Fibroblast of peridontal ligament (primary cell): ENCODE measurements around the gene FCRL1.

ENCODE experiments used
- DNase-seq: peaks from one replicate; pipeline ENCODE4 v3.0.0-alpha.2; 2010; ENCODE audit errors: extremely low read depth

Gene FCRL1

DNA sequence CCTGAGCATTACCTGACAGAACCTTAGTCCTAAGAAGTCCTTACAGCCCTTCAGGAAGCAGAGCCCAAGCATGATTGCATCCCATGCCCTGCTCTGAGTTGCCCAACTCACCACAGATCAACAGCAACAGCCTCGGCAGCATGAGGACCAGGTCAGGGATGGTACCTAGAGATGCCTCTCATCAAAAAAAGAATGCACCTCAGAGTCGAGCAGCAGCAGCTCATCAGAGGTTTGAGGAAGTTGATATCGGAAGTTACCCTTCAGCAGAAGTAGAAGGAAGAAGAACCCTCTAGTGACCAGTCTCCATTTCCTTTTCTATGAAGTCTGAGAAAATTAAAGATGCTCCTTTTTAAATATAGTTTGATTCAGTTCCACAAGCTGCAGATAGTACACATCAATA is at the start of gene FCRL1:
FCRL1 (minus strand) TSS at position 225 of the 400 bp plus-strand sequence; CDS start at position 142, 83 bp downstream.
- no peak for DNase-seq

DNA sequence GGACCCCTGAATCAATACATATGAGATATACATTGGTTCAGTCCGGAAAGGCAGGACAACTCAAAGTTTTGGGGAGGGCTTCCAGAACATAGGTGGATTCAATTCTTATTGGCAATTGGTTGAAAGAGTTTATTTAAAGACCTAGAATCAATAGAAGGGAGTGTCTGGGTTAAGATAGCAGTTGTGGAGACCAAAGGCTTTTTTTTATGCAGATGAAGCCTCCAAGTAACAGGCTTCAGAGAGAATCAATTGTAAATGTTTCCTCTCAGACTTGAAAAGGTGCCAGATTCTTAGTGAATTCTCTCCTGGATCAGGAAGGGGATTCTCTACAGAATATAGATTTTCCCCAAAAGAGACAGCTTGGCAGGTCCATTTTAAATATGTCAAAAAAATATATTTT is 48.7 kb upstream of the FCRL1 start:
- DNase-seq, result no peak

DNA sequence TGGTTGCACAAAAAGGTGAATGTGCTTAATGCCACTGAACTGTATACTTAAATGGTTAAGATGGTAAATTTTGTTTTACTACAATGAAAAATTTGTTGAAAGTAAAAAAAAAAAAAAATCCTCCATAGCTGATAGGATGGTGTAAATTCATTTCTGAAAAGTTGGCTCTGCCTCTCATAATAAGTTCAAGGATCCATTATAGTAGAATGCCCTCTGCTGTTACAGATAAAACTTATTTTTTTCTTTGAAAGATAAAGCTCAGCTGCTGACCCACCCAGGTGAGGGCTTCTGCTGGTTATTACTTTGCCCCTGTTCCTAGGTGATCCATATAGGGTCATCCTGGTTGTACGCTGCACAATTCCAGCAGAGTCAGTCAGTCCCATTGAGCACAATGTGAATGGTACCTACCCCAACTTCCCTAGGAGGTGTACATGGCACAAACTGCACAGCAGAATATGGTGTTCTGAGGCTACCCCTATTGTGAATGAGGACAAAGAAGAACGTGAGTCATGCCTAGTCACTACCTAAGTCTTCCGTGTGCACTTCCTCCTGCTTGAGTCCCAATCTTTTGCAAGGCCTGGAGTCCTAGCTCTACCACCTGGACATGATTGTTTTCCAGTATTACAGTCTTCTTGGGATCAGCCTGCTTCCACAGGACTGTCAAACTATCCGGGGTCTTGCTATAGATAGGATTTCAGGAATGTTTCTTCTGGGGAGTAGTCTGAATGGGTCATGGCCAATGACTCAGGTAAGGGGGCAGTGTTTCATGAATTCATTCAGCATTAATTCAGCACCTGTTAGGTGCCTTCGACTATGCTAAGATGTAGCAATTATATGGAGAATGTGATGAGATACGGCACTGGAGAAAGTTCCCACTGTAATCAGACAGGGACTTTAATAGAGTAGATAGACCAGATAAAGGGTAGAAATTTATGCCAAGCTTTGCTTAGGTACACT is 42.5 kb upstream of the FCRL1 start:
- no peak for DNase-seq

DNA sequence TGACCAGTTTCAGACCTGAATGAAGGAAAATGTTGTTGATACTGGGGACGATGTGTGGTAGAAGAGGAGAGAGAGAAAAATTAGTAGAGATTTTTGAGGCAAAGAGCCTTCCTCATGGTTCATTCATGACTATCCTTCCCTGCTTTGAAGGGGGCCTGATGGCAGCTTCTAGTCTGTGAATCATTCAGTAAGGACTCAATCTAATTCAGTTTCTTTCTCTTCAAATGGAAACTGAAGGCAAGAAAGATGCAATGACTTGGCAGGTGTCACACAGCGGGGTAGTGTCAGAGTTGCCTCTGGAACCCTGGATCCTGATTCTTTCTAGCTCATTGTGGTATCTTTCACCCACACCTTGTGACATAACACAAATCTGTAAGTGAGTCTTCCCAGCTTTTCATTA is 36.6 kb upstream of the FCRL1 start:
- no peak for DNase-seq

DNA sequence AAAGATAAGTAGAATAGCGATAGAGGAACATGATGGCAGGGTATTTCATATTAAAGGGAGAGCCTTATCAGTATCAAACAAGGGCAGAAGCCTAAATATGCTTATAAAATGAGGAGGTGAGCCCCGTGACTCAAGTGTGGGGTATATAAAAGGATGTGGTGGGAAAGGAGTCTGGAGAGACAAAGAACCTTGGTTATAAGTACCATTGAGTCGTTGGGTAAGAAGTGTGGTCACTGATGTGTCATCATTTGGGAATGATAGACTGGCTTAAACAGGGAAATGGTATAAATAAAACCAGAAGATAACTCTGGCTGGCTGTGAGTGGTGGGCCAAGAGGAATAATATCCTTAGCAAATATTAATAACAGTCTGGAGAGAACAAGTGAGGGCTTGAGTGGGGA is 32.6 kb upstream of the FCRL1 start:
- no peak for DNase-seq

DNA sequence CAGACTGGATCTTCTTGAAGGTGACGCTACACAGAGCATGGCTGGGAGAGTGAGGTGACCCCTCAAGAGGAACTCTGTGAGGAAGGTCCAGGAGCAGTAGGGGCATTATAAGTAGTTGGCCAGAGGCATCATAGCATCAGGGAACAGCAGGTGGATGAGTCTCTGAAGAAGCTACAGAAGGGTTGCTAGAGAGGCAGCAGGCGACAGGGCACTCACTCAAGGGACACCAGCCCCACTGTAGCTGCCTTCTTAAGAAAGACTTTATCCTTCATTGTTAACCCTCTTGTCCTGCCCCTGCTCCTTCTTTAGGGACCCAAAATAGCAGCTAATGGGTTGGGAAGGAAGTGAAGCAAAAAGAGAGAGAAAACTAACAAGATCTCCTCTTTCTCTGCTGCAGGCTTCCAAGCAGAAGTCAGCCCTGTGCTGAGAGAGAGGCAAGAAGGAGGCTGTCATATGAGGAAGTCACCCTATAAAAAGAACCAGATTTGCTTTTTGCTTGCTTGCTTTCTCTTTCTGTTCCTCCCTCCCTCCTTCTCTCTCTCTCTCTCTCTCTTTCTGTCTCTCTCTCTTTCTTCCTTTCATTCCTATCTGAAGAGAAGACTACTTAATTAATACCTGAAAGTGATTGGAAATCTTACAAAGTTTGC is 29.4 kb upstream of the FCRL1 start:
- DNase-seq, result no peak

DNA sequence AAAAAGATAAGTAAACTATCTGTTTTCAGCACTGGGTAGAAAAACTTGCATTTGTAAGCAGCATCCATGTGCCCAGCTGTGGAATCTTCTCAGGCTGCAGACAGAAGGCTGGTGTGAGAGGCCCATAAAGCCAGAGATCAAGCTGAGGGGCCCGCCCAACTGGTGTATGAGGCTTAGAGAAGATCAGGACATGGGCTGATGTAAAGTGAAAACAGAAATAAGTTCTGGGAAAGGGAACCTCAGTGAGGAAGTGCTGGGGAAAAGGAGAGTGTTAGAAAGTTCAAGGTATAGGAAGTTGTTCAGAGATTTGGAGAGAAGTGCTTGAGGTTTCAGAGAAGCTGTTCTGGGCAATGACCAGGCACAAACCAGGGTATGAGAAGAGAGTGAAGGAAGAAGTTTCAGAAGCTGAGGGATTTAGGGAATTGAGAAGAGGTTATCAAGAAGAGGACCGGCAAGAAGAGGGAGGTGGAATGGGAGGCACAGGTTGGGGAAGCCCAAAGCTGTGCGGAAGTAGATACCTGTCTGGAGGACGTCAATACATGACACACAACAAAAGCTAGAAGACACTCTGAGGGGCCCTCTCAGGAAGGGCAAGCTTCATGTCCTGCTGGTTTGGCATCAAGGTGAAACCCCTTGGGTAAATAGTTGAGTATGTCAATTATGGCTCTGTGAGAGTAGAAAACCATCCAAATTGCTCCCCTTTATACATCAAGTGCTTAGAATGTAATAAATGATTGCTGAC is 24.3 kb upstream of the FCRL1 start:
- DNase-seq, result no peak

DNA sequence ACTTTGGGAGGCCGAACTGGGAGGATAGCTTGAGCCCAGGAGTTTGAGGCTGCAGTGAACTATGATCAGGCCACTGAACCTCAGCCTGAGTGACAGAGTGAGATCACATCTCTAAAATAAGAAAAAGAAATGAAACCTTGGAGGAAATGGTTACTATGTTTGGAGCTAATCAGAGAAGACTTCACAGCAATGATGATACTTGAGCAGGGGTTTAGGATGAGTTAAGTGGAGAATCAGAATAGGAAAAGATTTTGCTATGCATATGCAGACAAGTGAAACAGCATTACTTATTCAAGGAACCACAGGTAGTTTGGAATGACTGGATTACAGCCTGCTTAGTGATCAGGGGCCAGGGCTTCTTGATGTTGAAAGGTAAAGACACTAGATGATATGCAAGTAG is 23.0 kb upstream of the FCRL1 start:
- DNase-seq, result no peak

- no peak for DNase-seq
Measured at GRCh38 chr1:157841708-157842107, 21.8 kb upstream of the FCRL1 start, which contains the start of gene CD5L. CD5L (minus strand) TSS chr1:157841808; CDS start chr1:157841701, 107 bp downstream.

GRCh38 chr1:157838966-157839365 is 19.0 kb upstream of the FCRL1 start:
- no peak for DNase-seq

DNA sequence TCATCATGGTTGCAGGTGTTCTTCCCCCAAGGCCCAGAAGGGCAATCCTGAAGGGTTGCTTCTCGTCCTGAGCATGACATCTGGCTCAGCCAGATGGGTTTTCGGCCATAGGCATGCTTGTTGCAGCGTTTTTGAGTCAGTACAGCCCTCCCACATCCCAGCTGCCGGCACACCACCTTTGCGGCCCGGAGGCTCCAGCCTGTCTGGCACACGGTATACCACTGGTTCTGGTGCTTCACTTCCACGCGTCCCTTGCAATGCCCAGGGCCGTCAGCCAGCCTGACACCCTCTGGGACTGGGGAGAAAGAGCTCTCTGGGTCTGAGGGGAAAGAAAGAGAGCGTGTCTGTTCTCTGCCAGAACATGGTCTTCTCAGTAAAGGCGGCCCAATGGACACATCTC is 14.5 kb upstream of the FCRL1 start:
- DNase-seq, result no peak

DNA sequence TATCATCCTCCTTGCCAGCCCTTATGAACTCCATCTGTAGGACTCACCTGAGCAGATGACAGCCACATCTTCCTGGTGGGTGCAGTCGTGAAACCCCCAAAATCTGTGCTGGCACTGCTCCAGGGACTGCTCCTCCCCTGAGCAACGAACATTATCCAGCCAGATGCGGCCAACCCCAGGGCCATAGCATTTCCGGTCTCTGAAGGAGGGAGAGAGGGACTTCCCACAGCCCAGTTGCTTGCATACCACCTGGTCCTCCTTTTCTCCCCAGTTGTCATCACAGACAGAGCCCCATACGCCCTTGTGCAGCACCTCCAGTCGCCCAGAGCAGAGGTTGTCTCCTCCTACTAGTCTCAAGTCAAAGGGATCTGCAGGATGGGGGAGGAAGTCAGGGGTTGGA is 13.2 kb upstream of the FCRL1 start:
- DNase-seq, result no peak

DNA sequence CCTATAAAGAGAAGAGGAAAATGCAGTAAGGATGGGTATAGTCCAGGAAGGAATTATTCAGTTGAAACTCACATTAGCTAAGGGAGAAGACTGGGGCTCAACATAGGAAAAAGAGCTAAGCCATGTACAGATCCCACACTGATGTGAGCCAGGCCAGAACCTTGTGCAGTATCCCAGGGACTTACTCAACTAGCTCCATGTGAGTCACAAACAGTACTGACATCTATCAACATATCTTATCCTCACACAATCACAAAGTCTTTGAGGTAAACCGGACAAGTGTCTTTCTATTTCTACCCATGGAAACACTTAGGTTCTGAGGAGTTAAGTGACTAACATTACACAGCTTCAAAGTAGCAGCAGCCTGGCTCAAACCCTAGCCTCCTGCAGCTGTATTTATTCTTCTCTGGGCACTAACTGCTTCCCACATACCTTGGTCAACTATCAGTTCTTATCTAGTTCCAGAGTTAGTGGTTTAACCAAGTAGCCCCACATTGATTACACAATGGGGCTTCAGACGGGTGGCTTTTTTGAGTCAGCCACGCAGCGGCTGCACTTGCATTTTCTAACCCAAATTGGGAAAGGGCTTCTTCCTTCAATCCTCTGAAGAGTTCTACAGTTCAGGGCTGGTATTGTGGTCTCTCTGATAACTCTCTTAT is 12.2 kb upstream of the FCRL1 start:
- no peak for DNase-seq

DNA sequence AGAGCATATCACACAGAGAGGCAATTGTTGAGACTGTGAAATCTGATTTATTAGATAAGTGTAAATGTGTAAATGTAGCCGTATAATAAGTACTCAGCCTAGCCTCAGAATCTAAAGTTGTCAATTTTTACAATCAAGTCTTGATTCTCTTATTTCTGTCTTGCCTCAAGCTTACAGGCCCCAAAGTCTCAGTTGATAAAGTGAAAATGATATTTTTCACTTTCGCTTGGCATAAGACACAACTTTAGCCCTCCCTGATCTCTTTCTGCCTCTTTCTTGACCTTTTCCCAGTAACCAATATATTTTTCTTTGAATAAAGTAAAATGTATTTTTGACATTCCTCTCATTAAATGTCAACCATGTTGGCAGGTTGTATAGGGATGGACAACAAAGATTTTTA is 11.0 kb upstream of the FCRL1 start:
- no peak for DNase-seq

- no peak for DNase-seq
Measured at GRCh38 chr1:157829711-157830110, 9.8 kb upstream of the FCRL1 start.

DNA sequence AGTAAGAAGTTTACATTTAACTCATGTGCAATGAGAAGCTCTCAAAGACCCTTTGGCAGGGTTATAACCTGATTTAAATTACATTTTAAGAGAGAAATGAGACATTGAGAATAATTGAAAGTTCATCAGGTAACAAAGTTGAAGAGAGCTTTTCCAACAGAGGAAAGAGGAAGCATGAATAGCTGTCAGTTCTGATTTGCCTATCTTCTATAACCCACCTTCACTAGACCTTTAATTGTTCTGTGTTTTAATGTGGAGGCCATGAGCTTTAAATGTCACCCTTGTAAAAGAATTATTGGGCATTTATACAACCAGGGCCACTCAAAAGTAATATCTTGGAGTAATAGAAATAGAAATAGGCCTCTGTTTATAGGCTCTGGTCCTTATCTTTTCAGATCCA is 9.3 kb upstream of the FCRL1 start:
- no peak for DNase-seq

DNA sequence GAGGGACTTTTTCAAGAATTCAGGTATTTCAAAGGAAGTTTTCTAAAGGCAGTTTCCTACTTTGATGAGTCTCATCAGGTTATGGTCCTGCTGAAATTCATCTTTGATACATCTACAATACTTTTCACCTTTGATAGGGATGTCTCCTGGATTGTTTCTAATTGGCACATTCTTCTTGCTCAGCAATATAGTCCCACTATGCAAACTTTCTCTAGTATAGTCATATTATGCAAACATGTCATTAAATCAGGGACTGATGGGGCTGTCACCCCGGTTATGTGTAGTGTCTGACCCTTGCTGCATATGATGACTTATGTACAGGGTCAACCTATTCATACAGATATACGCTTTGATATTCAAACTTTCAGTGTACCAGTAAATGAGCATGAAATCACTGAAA is 379 bp upstream of the FCRL1 start:
- DNase-seq, result no peak

GRCh38 chr1:157819215-157819614 is 705 bp downstream of the FCRL1 start:
- DNase-seq, result no peak

DNA sequence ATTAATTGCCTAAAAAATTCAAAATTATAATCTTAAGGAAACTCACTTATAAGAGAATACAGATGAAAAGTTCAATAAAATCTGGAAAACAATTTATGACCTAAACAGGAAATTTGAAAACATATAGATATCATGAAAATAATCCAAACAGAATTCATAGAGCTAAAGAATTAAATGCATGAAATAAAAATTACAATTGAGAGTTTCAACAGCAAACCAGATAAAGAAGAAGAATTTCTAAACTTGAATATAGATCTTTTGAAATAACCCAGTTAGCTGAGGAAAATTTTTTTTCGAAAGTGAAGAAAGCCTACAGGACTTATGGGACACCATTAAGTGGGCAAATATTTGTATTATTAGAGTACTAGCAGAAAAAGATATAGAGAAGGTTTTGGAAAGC is 6.7 kb downstream of the FCRL1 start:
- no peak for DNase-seq

DNA sequence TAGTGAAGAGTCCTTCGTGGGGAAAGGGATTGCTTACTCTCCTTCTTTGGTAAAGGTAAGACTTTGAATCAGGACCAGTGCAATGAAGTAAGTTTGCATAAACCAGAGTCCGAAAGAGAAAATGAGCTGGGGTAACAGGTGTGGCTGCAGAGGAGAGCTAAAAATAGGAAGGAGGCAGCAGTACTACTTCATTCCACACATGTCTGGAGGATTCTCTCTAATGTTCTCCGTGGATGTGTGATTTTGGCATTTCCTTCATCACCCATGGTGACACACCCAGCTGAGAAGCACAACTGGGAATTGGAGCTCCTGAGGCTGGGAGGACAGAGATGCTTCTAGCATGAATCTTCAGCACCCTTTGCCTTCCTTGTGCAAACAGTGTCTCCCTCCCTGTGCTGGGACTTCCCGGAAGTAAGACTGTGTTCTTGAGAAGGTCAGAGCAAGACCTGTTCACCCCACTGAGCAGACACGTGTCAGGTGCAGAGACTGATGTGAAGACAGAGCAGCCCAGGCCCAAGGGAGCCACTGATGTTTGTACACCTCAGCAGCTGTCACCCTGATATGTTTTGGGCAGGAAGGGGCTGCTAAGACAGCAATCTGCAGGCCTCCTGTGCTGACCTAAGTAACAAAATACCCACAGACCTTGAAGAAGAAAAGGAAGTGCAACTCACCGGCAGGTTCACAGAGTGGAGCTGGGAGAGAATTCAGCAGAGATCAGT is 13.3 kb downstream of the FCRL1 start:
- DNase-seq, result no peak

DNA sequence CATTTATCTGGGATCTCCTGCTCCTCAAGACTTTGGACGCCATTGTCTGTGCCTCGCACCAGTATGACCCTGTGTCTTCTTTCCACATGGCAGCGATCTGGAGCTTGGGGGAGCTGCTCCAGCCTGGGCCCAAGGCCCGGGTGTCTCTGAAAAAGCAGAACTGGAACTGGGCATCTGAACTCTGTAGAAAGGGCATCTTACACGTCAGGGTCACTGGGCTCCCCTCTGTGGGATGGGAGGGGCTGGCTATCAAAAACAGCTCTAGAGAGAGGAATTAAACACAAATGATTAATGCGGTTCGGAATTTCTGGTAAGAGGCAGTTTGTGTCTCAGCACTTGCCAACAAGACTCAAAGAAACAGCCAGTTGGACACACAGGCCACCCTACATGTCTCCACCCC is 16.1 kb downstream of the FCRL1 start:
- no peak for DNase-seq
